ENCODE results near the gene GABRD.

DNA sequence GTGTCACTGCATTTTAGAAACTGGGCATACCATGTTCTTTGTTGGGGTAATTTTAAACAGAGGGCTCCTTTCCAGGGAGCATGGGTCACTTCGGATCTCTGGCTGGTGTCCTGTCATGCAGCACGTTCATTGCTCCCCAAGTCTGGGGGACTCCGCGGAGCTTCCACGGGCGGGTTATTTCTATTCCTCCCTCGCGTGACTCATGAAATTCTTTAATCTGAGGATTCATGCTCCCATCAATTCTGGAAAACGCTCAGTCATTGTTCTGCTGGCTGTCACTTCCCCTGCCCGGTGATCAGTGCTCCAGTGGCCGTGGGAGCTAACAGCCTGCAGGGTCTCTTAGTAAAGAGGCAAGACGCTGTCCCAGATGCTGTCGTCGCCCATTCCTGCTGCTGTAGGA, 43.6 kb upstream of the GABRD start:
- no peak for TF ChIP-seq POLR2A (IDR thresholded peaks at IDR 0.05)
- TF ChIP-seq, protein P1, sequence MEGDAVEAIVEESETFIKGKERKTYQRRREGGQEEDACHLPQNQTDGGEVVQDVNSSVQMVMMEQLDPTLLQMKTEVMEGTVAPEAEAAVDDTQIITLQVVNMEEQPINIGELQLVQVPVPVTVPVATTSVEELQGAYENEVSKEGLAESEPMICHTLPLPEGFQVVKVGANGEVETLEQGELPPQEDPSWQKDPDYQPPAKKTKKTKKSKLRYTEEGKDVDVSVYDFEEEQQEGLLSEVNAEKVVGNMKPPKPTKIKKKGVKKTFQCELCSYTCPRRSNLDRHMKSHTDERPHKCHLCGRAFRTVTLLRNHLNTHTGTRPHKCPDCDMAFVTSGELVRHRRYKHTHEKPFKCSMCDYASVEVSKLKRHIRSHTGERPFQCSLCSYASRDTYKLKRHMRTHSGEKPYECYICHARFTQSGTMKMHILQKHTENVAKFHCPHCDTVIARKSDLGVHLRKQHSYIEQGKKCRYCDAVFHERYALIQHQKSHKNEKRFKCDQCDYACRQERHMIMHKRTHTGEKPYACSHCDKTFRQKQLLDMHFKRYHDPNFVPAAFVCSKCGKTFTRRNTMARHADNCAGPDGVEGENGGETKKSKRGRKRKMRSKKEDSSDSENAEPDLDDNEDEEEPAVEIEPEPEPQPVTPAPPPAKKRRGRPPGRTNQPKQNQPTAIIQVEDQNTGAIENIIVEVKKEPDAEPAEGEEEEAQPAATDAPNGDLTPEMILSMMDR (IDR thresholded peaks at IDR 0.05 in 8 of 11, conservative IDR thresholded peaks at IDR 0.05 in 3 of 11) = no peak
- TF ChIP-seq POLR2AphosphoS5 (IDR thresholded peaks at IDR 0.05) = no peak
